OCI-LY3 (cell line): ENCODE data around the gene GLCE.

ENCODE experiments used
- H2AFZ ChIP-seq: fragments of 200-600, 300-600 bp; shearing (Covaris generic); 2 replicates; pipeline ENCODE4 v1.6.0; 2014; ENCODE audit warnings: antibody characterized with exemption, low read depth, low read length
- H3K27ac ChIP-seq: fragments of 200-600, 300-600 bp; sonication (generic); 2 replicates; pipeline ENCODE4 v1.5.1; 2014; ENCODE audit warnings: mild to moderate bottlenecking, low read length, moderate library complexity, mixed read lengths
- H3K27me3 ChIP-seq: fragments of 200-600, 300-600 bp; sonication (generic); 2 replicates; pipeline ENCODE4 v1.6.1; 2014; ENCODE audit warnings: low read depth, low read length, mixed read lengths
- H3K36me3 ChIP-seq: fragments of 200-600, 300-600 bp; sonication (generic); replicated peaks from 2 replicates; pipeline ENCODE3; 2014; ENCODE audit warnings: low read depth, low read length, mixed read lengths
- H3K4me1 ChIP-seq: fragments of 300-600, 200-600 bp; sonication (generic); 2 replicates; pipeline ENCODE4 v1.6.1; 2014; ENCODE audit warnings: low read length, mixed read lengths
- H3K4me2 ChIP-seq: fragments of 200-600, 300-600 bp; sonication (generic); 2 replicates; pipeline ENCODE4 v1.6.1; 2014; ENCODE audit warnings: low read length, mixed read lengths
- H3K4me3 ChIP-seq: fragments of 300-600, 200-600 bp; sonication (generic); 2 replicates; pipeline ENCODE4 v1.5.1; 2014; ENCODE audit warnings: antibody characterized with exemption, mild to moderate bottlenecking, low read length, moderate library complexity
- H3K79me2 ChIP-seq: fragments of 300-600, 200-600 bp; shearing (Covaris generic); 2 replicates; pipeline ENCODE4 v1.6.1; 2014; ENCODE audit warnings: mild to moderate bottlenecking, low read length, mixed read lengths
- H3K9ac ChIP-seq: fragments of 300-600, 200-600 bp; shearing (Covaris generic); 2 replicates; pipeline ENCODE4 v1.6.0; 2014; ENCODE audit warnings: mild to moderate bottlenecking, low read length, moderate library complexity
- H3K9me3 ChIP-seq: fragments of 200-600, 300-600 bp; shearing (Covaris generic); 2 replicates; pipeline ENCODE4 v1.6.1; 2014; ENCODE audit warnings: low read length, mixed read lengths; ENCODE audit not compliant: insufficient read depth
- H4K20me1 ChIP-seq: fragments of 200-600, 300-600 bp; sonication (generic); 2 replicates; pipeline ENCODE4 v1.6.1; 2016; ENCODE audit warnings: low read length, mixed read lengths; ENCODE audit not compliant: insufficient read depth
- EZH2phosphoT487 ChIP-seq: fragments of 200-600 bp; shearing (Covaris generic); IDR thresholded peaks from 2 replicates; pipeline ENCODE4 v1.6.1; 2018; ENCODE audit warnings: antibody characterized with exemption, mixed run types, low read depth
- TF ChIP-seq, protein P1 (sequence below): fragments of 200-600, 300-600 bp; sonication (generic); IDR thresholded peaks from 2 replicates; pipeline ENCODE4 v1.5.1; 2014; ENCODE audit warnings: antibody characterized with exemption, low read length, low read depth

Gene GLCE

DNA sequence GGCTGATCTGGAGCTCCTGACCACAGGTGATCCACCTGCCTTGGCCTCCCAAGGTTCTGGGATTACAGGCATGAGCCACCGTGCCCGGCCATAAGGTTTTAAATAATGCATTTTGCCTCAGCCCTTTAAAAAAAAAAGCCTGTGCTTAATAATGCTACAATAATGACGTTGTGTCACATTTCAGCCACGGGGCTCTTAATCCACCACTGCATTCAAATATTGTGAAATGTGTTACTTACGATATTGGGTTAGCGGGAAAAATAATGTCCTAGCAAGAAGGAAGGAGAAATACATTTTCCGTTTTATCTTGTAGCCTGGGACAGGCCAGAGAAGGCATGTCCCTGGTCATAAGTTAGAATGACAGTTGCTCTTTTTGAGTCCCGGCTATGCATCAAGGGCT is 155.9 kb downstream of the GLCE start:
- Histone ChIP-seq H2AFZ (no peak overlapping the region), H3K27me3 (peaks cover 21% of the 10 kb centered on the region)

DNA sequence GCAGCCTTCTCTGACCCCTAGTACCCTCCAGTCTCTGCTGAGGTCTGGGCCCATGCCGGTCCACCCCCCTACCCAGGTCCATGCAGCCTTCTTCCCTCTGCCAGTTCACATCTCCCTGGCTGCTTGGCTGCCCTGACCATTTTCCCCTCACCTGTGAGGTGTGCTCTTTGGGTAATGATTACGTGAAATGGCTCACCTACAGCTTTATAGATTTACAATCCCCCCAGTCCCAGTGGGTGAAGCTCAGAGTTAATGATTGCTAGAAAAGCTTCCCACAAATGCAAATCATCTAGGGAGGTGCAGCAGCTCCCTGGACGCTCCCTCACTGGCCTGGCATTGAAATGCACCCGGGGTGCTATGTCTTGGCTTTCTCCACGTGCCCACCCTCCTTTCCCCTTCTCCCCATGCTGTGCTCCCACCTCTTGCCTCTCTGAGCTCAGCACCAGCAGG is 157.0 kb downstream of the GLCE start:
- Histone ChIP-seq H3K79me2 (no peaks in the 10 kb centered on the region), H3K36me3 (no peaks in the 10 kb centered on the region), H3K4me1 (peaks cover 8% of the 10 kb centered on the region), H3K27ac (no peak overlapping the region), H3K9ac (no peak overlapping the region), H3K9me3 (no peaks in the 10 kb centered on the region), H3K4me2 (no peak overlapping the region; the same call in 1 of the 2 replicates), H2AFZ (no peak overlapping the region), H3K27me3 (peaks cover 21% of the 10 kb centered on the region), H4K20me1 (no peaks in the 10 kb centered on the region), H3K4me3 (no peak overlapping the region)
- TF ChIP-seq, protein P1, sequence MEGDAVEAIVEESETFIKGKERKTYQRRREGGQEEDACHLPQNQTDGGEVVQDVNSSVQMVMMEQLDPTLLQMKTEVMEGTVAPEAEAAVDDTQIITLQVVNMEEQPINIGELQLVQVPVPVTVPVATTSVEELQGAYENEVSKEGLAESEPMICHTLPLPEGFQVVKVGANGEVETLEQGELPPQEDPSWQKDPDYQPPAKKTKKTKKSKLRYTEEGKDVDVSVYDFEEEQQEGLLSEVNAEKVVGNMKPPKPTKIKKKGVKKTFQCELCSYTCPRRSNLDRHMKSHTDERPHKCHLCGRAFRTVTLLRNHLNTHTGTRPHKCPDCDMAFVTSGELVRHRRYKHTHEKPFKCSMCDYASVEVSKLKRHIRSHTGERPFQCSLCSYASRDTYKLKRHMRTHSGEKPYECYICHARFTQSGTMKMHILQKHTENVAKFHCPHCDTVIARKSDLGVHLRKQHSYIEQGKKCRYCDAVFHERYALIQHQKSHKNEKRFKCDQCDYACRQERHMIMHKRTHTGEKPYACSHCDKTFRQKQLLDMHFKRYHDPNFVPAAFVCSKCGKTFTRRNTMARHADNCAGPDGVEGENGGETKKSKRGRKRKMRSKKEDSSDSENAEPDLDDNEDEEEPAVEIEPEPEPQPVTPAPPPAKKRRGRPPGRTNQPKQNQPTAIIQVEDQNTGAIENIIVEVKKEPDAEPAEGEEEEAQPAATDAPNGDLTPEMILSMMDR, result no peak
- no peak for TF ChIP-seq EZH2phosphoT487

More for the DNA sequence above, 155.9 kb downstream of the GLCE start:
- no peaks in the 10 kb centered on the region for H3K79me2 ChIP-seq
- H3K9ac ChIP-seq, result no peak overlapping the region
- H3K27ac ChIP-seq, result no peak overlapping the region
- H3K36me3 ChIP-seq, result no peaks in the 10 kb centered on the region
- H4K20me1 ChIP-seq, result no peaks in the 10 kb centered on the region
- H3K4me2 ChIP-seq, result no peak overlapping the region
- H3K9me3 ChIP-seq, result no peaks in the 10 kb centered on the region
- H3K4me3 ChIP-seq, result no peak overlapping the region
- H3K4me1 ChIP-seq, result peaks cover 8% of the 10 kb centered on the region
- no peak for TF ChIP-seq EZH2phosphoT487
- TF ChIP-seq, protein P1, result no peak

DNA sequence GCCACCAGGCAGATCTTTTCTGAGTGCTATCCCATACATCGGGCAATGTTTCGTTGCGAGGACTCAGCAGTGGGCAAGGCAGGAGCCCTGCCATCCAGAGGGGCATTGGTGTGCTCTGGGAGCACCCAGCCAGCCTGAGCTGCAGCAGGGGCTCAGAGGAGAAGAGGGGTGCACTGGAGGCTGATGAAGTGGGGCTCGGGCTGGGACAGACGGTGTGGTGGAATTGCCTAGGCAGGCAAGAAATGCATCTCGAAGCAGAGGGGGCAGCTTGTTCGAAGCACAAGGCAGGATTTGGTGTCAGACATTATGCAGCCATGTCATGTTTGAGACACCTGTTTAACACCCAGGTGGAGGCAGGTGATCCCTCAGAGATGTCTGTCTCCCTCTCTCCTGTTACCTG is 157.6 kb downstream of the GLCE start:
- TF ChIP-seq, protein P1, result no peak
- TF ChIP-seq EZH2phosphoT487, result no peak
- Histone ChIP-seq H3K27ac (no peak overlapping the region), H3K79me2 (no peaks in the 10 kb centered on the region), H3K4me2 (no peak overlapping the region), H4K20me1 (no peaks in the 10 kb centered on the region), H3K4me1 (peaks cover 8% of the 10 kb centered on the region), H3K4me3 (no peak overlapping the region), H2AFZ (no peak overlapping the region), H3K27me3 (peaks cover 19% of the 10 kb centered on the region), H3K36me3 (no peaks in the 10 kb centered on the region), H3K9ac (no peak overlapping the region), H3K9me3 (no peaks in the 10 kb centered on the region)

DNA sequence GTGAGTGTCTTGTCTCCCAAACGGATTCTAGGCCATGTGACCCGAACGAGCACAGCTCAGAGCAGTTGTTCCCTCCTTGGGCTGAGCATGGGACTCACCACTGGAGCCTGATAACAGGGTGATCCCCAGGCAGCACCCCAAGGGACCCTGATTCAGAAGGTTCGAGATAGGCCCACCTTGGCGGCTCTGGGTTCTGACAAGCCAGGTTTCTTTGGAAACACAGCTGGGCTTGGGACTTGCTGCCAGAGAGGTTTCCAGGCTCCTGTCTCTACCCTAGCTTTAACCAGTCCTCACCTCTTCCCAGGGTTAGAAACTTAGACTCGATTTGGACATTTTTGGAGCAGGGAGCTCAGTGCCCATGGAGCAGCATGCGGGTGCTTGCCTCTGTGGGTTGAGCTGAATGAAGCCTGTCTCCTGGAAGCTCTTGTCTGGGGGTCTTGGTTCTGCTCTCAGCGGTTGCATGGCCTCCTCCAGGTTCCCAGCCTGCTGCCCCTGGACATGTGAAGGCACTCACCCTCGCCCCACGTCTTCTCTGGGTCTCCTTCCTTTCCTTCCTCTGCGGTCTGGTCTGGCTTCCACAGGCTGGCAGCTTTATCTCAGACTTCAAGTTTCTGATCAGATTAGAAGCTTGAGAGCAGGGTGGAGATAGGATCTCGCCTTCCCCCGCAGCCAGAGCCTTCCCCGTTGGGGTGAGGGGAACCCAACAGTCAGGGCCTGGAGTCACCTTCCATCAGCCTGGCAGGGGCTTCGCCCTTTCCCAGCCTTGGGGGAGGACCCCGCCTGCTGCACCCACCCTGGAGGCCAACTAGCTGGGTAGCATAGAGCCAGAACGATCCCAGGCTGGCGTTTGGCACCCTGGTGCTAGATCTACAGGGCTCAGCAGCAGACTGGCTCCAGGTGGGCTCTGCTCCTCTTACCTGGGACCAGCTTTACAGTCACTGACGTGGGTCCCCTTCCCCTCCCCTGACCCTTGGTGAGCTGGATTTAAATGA is 159.2 kb downstream of the GLCE start:
- Histone ChIP-seq H3K4me1 (peaks cover 8% of the 10 kb centered on the region), H3K9ac (no peak overlapping the region), H3K4me3 (no peak overlapping the region), H3K4me2 (no peak overlapping the region), H3K36me3 (no peaks in the 10 kb centered on the region), H3K27ac (no peak overlapping the region), H3K9me3 (no peaks in the 10 kb centered on the region), H4K20me1 (no peaks in the 10 kb centered on the region), H3K79me2 (no peaks in the 10 kb centered on the region), H2AFZ (no peak overlapping the region), H3K27me3 (peaks cover 28% of the 10 kb centered on the region; the same call in 1 of the 2 replicates)
- no peak for TF ChIP-seq EZH2phosphoT487
- TF ChIP-seq, protein P1, result no peak
